Nephron progenitor cell (in vitro differentiated cells): ENCODE measurements around the gene ARG1.

Experiments
- DNase-seq: peaks from one replicate; pipeline ENCODE4 v3.0.0; 2021
- H3K27ac Mint-ChIP-seq: 2 replicates; pipeline ENCODE4 v1.8.0; 2021; ENCODE audit warnings: mild to moderate bottlenecking, moderate library complexity, mixed read lengths
- H3K27me3 Mint-ChIP-seq: 2 replicates; pipeline ENCODE4 v1.8.0; 2021; ENCODE audit warnings: mild to moderate bottlenecking, low read depth, mixed read lengths; ENCODE audit not compliant: poor library complexity
- H3K36me3 Mint-ChIP-seq: 2 replicates; pipeline ENCODE4 v1.8.0; 2021; ENCODE audit warnings: low read depth, mixed read lengths
- H3K4me1 Mint-ChIP-seq: 2 replicates; pipeline ENCODE4 v1.8.0; 2021; ENCODE audit warnings: mixed read lengths
- H3K4me3 Mint-ChIP-seq: 2 replicates; pipeline ENCODE4 v1.8.0; 2021; ENCODE audit warnings: mild to moderate bottlenecking, moderate library complexity, mixed read lengths
- H3K9me3 Mint-ChIP-seq: 2 replicates; pipeline ENCODE4 v1.8.0; 2021; ENCODE audit warnings: mild to moderate bottlenecking, moderate library complexity, mixed read lengths
- TF ChIP-seq, protein P1 (sequence below): fragments of 200-600 bp; sonication (generic); IDR thresholded peaks from 2 replicates; pipeline ENCODE4 v1.5.0; 2021; ENCODE audit warnings: antibody characterized with exemption

The ARG1 gene

DNA sequence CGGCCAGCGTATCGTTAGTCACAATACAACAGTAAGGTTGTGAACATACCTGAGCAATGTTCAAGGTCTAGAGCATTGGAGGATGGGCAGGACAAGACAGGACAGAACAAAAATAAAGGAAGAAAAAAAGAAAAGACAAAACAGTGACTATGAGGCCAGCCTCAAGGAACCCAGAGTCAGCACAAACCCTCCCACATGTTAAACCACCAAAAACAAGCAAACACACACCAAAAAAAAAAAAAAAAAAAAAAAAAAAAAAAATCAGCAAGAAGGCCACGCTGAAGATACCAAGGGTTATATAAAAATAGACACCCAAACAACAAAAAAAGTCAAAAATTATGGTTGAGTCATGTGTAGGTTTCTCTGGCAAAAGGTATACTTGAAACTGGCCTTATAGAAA lies 42.2 kb downstream of the ARG1 start:
- Mint-ChIP-seq H3K27me3 (peaks cover 2% of the 10 kb centered on the region), H3K27ac (peak overlapping the region; percentile 82), H3K9me3 (no peaks in the 10 kb centered on the region), H3K4me3 (no peak overlapping the region), H3K36me3 (peaks cover 29% of the 10 kb centered on the region), H3K4me1 (no peaks in the 10 kb centered on the region)
- TF ChIP-seq, protein P1, sequence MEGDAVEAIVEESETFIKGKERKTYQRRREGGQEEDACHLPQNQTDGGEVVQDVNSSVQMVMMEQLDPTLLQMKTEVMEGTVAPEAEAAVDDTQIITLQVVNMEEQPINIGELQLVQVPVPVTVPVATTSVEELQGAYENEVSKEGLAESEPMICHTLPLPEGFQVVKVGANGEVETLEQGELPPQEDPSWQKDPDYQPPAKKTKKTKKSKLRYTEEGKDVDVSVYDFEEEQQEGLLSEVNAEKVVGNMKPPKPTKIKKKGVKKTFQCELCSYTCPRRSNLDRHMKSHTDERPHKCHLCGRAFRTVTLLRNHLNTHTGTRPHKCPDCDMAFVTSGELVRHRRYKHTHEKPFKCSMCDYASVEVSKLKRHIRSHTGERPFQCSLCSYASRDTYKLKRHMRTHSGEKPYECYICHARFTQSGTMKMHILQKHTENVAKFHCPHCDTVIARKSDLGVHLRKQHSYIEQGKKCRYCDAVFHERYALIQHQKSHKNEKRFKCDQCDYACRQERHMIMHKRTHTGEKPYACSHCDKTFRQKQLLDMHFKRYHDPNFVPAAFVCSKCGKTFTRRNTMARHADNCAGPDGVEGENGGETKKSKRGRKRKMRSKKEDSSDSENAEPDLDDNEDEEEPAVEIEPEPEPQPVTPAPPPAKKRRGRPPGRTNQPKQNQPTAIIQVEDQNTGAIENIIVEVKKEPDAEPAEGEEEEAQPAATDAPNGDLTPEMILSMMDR: no peak
- no peak for DNase-seq

DNA sequence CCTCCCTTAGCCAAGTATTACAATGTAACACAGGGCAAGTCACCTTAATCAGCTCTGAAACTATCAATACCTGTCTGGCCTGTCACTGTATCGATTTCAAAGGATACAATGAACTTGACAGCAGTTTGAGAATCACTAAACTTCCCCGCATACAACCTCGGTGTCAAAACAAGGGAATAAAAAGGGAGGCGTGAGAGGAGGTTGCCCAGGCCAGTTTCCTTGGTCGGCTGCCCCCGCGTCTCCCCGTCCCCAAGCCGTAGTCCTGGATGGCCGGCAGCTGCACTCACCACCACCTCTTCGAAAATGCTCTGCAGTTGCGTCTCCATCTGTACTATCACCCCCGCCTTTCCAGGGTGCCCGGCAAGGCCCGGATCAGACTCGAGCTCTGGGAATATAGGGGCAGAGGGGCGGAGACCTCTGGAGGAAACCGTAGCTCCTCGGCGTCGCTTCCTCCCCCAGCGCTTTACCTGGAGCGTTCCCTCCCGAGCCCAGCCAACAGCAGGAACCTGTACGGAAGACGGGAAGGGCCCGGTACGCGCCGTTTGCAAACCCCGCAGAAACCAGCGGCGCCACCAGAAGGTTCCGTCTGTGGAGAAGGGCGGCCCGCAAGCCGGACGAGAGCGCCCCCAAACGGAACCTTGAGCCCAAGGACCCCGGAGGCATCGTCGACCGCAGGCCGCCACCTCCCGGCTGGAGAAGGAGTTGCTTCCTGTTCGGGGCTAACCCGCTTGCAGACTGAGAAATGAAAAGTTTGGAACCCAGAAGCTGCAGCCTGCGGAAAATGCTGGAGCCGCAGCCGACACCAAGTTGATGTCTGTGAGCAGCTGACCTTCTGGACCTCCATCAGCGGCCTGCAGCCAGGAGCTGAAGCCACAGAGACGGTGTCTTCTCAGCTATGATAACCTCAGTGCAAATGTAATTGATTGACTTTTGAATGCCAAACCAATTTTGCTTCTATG lies 55.0 kb downstream of the ARG1 start, which contains the start of gene MED23:
MED23 (minus strand) TSS at position 519 of the 959 bp plus-strand sequence; CDS start at position 326, 193 bp downstream.
- TF ChIP-seq, protein P1: peak; percentile 91
- Mint-ChIP-seq H3K36me3 (peaks cover 12% of the 10 kb centered on the region), H3K27me3 (peaks cover 4% of the 10 kb centered on the region), H3K27ac (peak within 1 kb of the TSS; percentile 98), H3K4me1 (peaks cover 32% of the 10 kb centered on the region), H3K9me3 (no peaks in the 10 kb centered on the region), H3K4me3 (peak within 1 kb of the TSS; percentile 94)
- DNase-seq: peak; percentile 97

DNA sequence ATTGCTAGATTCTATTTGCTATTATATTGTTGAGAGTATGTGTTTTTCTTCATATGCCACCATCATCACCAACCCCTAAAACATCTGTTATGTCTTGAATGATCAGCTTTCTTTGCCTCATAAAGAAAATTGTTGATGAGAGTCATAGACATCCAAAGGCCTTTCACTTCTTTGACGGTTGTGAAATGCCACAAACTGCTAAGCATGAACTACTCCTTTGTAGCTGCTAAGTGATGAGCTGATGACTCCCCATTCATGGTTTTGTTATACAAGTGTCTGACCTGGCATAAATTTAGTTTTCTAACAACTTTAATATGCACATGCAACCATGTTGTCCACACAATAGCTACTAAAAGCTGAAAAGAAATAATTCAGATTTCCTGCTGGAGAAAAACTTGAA lies 55.7 kb downstream of the ARG1 start:
- Mint-ChIP-seq H3K9me3 (no peaks in the 10 kb centered on the region), H3K27me3 (peaks cover 4% of the 10 kb centered on the region), H3K36me3 (peaks cover 5% of the 10 kb centered on the region)

DNA sequence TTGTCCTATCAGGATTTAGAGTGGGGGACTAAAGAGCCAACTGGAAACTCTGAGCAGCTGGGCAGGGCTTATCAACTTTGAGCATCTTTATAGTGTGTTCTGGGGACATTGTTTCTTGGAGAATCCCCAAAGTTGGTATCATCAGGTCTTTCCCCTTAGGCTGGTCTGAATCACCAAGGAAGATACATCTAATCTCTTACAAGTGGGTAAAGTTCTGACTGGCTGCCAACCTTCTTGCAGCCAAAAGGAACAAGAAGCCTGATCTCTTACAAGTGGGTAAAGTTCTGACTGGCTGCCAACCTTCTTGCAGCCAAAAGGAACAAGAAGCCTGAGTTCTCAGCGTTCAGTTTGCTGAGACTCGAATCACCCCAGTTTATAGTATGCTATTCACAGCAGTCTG lies 56.6 kb downstream of the ARG1 start:
- DNase-seq: no peak
- Mint-ChIP-seq H3K9me3 (no peaks in the 10 kb centered on the region), H3K27ac (no peak overlapping the region), H3K36me3 (no peaks in the 10 kb centered on the region), H3K27me3 (peaks cover 7% of the 10 kb centered on the region), H3K4me1 (peaks cover 32% of the 10 kb centered on the region), H3K4me3 (no peak overlapping the region)
- TF ChIP-seq, protein P1: no peak

More for the DNA sequence above, 55.7 kb downstream of the ARG1 start:
- Mint-ChIP-seq H3K4me1 (peaks cover 32% of the 10 kb centered on the region), H3K27ac (no peak overlapping the region), H3K4me3 (peak overlapping the region; percentile 94)
- DNase-seq: no peak
- TF ChIP-seq, protein P1: no peak

DNA sequence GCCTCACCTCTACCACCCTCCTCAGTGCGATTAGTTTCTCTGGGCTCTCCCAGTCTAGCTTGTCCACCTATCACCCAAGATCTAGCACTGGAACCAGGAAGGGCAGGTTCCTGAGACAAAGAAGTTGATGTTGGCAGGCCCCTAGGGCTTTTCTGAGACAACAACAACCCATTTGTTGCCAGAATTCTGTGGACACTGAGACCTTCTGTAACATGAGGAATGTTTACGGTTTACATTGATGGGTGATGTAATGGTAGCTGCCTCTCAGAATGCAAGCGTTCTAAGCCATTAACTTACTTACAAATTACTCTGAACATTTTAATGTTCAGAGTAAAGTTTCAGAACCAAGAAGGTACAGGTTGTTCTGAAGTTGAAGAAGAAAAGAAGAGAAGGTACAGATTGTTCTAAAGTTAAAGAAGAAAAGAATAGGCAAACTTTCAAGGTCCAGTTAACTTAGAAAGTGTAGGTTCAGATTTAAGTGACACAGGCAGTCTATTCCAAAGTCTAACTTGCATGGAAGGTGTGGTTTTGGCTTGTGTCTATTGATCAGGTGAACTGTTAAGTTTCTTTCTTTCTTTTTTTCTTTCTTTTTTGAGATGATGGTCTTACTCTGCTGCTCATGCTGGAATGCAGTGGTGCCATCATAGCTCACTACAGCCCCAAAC lies 58.7 kb downstream of the ARG1 start:
- TF ChIP-seq, protein P1: no peak
- peaks cover 7% of the 10 kb centered on the region for H3K27me3 Mint-ChIP-seq

More for the DNA sequence above, 58.7 kb downstream of the ARG1 start:
- Mint-ChIP-seq H3K4me1 (peaks cover 43% of the 10 kb centered on the region), H3K36me3 (no peaks in the 10 kb centered on the region), H3K9me3 (no peaks in the 10 kb centered on the region), H3K4me3 (no peak overlapping the region), H3K27ac (peak overlapping the region; percentile 17)
- no peak for DNase-seq
